PC-3 (cell line): ENCODE measurements around the gene GBF1.

ENCODE experiments used
- EZH2 ChIP-seq: fragments of 300-600 bp; sonication (generic); IDR thresholded peaks from one replicate; pipeline ENCODE4 v1.6.1; 2017; ENCODE audit warnings: antibody characterized with exemption, mild to moderate bottlenecking, low read length; ENCODE audit not compliant: unreplicated experiment
- TF ChIP-seq, protein P1 (sequence below): fragments of 300-600 bp; sonication (generic); conservative IDR thresholded peaks from 2 replicates; pipeline ENCODE4 v1.5.1; 2017; ENCODE audit warnings: antibody characterized with exemption, low read depth, mild to moderate bottlenecking, low read length

- TF ChIP-seq, protein P1, sequence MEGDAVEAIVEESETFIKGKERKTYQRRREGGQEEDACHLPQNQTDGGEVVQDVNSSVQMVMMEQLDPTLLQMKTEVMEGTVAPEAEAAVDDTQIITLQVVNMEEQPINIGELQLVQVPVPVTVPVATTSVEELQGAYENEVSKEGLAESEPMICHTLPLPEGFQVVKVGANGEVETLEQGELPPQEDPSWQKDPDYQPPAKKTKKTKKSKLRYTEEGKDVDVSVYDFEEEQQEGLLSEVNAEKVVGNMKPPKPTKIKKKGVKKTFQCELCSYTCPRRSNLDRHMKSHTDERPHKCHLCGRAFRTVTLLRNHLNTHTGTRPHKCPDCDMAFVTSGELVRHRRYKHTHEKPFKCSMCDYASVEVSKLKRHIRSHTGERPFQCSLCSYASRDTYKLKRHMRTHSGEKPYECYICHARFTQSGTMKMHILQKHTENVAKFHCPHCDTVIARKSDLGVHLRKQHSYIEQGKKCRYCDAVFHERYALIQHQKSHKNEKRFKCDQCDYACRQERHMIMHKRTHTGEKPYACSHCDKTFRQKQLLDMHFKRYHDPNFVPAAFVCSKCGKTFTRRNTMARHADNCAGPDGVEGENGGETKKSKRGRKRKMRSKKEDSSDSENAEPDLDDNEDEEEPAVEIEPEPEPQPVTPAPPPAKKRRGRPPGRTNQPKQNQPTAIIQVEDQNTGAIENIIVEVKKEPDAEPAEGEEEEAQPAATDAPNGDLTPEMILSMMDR = no peak
- TF ChIP-seq EZH2 = no peak
Observed at GRCh38 chr10:102389894-102390293, 144.6 kb downstream of the GBF1 start.
